Epidermal melanocyte (primary cell): ENCODE results near the gene PERCC1.
A peak's percentile ranks its signal among the peaks of the same experiment; 100 is the strongest.

ENCODE experiments used
- DNase-seq: peaks from one replicate; pipeline ENCODE4 v3.0.0; 2011; ENCODE audit warnings: low spot score; ENCODE audit not compliant: insufficient read length

PERCC1 gene

DNA sequence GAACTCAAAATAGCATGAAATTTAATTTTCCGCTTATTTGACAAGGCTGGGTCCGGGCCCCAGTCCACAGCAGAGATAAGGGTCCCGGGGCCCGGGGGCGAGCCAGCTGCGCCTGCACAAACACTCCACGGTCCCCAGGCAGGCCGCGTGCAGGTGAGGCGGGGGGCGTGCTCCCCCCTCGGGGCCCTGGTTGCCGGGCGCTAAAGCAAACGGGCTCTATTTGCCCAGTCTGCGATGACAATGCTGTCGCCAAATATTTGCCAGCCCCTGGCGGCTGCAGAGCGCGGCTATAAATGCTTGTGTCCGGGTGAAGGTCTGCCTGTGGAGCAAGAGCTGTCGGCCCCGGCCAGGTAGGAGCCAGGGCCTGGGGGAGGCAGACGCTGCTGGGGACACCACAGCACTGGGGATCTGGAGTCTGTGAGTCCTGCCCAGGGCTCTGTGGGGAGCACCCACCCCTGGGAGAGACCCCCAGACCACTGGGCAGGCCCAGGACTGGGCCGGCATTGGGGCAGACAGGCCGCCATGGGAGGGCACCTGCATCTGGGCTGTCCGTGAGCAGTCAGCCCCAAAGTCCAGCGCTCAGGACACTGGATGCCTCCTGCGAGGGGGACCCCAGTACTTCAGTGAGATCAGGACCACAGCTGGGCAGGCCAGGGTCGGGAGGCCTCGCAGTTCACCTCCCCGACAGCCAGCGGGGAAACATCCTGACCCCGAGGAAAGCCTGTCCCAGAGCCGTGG is at the start of gene PERCC1:
PERCC1 (plus strand) TSS at position 320 of the 738 bp plus-strand sequence. CDS start 1,516 bp downstream, outside the sequence.
- DNase-seq: peak; percentile 82

DNA sequence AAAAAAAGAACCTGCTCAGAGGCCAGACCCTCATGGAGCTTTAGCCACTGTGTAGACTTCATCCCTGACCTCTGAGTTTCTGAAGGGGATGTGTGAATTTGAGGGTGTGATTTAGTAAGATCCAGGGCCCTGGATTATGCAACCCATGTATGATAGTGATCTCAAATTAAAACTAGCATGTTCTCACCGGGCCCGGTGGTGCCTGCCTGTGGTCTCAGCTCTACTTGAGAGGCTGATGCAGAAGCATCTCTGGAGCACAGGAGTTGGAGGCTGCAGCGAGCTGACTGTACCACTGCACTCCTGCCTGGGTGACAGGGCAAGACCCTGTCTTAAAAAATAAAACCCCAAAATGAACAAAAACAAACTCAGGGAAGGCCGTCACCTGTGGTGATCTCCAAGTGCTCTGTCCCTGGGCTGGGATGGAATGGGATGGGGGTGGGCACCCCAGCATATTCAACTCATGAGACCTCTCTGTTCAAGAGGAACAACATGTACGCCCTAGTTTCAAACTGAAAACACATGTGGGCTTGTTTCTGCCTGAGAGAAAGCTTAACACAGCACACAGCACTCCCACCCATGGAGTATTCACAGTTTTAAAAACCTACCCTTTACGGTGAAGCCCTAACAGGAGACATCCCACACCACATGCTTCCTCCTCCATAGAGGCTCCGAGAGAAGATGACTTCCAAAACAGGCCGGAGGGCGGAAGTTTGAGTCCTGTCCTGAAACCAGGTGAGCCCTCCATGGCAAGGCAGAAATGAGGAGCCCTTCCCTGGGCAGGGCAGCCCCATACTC is 49.1 kb upstream of the PERCC1 start:
- no peak for DNase-seq

DNA sequence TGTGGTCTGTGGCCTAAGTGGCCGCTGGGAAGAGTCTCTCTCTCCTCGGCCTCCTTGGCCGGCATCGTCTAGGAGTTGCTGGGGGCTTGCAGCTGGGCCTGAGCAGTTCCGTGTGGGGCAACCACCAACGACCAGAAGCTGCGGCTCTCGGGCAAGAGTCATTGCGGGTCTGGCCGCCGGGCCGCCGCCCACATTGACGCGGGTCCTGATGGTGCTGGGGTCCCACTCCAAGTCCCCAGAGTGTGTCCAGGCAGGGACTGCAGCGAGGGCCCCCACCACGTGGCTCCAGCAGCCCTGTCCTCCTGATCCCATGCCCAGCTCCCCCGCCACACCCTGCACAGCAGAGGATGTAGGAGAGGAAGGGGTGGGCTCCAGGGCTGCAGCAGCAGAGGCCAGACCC is 47.3 kb upstream of the PERCC1 start:
- DNase-seq: no peak

- no peak for DNase-seq
Observed at GRCh38 chr16:1385232-1385631, 45.6 kb upstream of the PERCC1 start.

GRCh38 chr16:1387331-1387730 is 43.5 kb upstream of the PERCC1 start:
- no peak for DNase-seq

- DNase-seq: no peak
Observed at GRCh38 chr16:1389762-1390161, 41.1 kb upstream of the PERCC1 start.

DNA sequence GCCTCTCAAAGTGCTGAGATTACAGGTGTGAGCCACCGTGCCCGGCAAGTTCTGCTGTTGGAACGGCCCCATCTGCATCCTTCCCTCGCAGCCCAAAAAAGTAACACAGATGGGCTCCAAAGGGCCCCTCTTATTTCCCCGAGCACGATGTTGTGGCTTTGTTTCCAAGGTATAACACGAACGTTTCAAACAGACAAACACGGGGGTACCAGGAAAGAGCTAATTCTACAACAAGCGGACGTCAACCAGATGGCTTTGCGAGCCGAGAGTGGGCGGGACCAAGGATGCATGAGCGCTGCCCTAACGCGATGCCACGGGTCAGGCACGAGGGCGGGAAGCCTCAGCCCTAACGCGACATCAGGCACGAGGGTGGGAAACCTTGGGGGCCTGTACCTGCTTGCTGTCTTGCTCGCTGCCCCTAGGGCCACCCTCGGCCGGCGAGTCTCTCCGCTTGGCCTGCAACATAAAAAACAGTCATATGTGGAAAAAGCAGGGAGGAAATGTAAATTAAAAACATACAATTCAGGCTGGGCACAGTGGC is 40.6 kb upstream of the PERCC1 start:
- DNase-seq: no peak

DNA sequence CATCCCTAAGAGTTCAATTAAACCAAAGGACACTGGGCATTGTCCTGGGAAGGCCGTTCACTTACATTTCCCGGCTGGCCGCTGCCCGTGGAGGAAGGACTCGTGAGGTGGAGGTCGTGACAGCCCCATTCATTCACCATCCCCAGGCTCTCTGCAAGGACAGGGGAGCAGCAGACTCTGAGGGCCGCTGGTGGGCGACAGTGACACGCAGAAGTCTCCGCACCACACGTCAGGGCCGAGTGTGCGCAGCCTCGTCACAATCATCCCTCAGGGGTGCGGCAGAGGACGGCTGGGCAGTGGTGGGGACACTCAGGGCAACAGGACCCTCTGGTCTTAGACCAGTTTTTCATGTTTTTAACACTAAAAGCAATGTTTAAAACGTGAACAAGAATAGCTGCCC is 38.1 kb upstream of the PERCC1 start:
- DNase-seq: no peak

DNA sequence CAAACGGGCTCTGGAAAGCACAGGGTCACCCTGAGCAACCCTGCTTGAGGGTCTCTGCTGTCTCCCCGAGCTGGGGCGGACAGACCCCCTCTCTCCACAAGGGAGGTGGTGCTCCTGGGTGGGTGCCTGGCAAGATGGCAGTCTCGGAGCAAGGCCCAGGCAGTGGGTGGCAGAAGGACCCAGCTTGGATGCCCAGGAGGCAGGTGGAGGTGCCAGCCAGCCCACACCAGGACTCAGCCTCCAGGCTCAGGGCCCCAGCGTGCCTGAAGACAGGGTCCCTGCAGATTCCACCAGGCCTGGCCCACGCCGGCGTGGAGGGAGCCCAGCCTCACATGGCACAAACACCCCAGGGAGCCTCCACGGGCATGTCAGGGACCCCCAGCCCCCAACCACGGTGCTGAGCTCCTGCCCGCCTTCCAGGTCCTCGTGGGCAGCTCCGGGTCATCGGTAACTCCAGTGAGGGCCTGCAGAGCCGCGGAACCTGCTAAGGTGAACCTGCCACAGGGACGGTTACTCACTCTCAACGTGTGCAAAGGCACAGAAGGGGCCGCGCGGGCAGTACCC is 37.2 kb upstream of the PERCC1 start:
- no peak for DNase-seq

DNA sequence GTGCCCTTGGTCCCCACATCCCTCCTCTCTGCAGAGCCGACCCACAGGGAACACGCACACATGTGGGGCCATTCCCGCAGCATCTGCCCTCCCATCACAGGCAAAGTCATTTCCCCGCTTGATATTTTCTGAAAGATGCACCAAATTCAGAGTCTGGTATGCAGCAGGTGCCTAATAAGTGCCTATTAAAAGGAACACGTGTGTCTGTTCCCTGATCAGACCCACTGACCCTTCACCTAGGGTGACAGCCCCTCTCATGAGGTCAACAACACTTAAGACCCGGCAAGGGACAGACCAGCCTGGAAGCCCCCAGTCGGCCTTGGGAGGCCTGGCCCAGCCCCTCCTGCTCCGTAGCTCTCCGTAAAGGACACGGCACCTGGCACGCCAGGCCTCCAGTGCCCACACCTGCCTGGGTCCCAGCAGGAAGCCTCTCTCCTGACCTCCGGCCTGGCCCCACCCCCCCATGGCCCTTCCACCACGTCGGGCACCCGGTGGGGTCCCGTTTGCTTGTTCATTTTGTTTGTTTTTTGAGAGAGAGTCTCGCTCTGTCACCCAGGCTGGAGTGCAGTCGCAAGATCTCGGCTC is 36.4 kb upstream of the PERCC1 start:
- DNase-seq: no peak

DNA sequence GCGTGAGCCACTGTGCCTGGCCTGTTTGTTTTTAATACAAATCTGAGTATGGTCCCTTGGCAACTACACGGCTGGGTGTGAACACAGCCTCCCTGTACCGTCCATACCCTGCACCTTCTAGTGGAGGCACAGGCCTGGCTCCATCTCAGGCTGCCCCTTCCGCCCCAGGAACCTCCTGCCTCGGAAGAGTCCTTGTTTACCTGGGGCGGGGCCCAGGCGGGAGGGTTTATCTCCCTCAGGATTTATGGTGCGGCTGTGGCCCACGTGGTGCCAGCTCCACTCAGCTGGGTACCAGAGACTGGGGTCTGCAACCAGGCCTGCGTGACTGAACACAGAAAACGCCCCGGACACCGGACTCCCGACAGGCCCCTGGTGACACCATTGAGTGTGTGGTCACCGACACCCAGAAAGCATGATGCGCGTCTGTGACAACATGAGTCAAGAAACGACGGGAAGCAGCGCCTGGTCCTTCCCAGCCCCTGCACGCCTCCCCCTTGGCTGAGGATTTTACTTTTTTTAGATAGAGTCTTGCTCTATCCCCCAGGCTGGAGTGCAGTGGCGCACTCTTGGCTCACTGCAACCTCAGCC is 35.3 kb upstream of the PERCC1 start:
- DNase-seq: no peak

- no peak for DNase-seq
Observed at GRCh38 chr16:1397779-1398178, 33.1 kb upstream of the PERCC1 start.

GRCh38 chr16:1398351-1398750 is 32.5 kb upstream of the PERCC1 start:
- DNase-seq: no peak

- no peak for DNase-seq
Observed at GRCh38 chr16:1398826-1399581, 31.9 kb upstream of the PERCC1 start.

DNA sequence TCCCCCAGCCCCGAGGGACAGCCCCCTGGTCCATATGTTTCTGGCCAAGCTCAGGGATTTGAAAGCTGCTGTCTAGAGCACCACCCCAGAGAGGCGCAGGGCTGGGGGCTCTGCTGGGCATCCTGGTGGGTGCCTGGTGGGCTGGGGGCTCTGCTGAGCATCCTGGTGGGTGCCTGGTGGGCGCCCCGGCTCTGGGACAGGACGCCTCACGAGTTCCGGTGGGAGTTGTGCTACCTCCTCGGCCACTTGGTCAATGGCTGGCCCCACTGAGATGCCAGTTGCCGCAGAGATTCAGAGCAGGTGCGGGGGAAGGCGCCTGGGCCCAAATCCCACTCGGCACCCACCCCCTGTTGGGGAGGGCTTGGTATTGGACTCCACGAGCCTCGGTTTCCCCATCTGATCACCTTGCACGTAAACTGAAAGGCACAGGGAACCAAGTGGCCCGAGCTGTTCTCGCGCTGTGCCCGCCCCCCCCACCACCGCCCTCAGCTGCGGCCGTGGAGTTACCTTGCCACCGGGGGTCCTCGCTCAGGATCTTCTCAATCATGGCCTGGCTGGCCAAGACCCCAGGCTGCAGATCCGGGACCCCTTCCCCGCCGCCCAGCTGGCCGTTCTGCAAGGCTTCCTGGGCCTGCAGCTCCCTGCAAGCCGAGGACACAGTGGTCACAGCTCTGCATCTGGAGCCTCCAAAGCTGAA is 29.7 kb upstream of the PERCC1 start:
- no peak for DNase-seq

GRCh38 chr16:1401758-1402154 is 29.1 kb upstream of the PERCC1 start:
- no peak for DNase-seq

DNA sequence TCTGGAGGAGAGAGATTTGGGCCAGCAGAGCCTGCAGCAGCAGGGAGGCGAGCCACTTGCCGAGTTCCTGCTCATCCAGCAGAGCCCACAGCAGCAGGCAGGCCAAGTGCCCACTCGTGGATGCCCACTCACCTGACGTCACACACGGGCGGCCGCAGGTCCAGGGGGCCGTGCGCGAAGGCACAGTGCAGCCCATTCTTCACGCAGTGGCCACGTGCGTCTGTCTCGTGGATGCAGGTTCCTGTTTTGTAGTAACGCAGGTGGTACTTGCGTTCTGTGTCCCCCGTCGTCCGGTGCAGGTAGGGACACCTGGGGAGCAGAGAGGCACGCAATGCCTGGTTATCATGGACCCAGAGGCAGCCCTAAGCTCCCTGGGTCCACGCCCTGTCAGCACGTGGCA is 27.8 kb upstream of the PERCC1 start:
- no peak for DNase-seq

DNA sequence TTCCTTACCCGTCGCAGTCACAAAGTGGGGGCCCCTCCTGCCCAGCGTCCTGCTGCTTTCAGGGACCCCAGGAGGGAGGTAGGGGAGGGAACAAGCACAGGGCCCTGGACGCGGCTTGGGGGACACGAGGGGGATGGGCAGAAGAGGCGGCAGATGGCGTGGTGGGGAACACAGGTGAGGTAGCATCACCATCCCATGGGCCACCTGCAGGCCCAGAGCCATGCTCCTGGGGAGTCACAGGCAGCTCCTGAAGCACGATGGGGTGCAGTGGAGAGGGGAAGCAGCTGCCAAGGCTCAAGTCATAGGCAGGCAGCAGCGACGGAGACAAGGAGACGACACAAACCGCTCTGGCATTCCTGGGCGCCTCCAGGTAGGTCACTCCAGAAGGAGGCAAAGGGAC is 27.1 kb upstream of the PERCC1 start:
- DNase-seq: no peak

DNA sequence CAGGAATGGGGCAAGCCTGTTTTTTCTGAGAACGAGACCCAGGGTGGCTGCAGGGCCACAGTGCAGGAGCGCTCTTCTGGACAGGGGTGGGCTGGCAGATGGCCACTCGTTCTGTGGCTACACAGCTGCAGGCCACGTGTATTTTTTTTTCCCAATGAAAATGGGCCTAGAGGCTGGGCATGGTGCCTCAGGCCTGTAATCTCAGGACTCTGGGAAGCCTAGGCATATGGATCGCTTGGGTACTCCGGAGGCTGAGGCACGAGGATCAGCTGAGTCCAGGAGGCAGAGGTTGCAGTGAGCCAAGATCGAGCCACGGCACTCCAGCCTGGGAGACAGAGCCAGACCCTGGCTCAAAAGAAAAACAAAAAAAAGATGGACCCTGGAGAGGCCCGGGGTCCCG is 23.1 kb upstream of the PERCC1 start:
- DNase-seq: no peak

DNA sequence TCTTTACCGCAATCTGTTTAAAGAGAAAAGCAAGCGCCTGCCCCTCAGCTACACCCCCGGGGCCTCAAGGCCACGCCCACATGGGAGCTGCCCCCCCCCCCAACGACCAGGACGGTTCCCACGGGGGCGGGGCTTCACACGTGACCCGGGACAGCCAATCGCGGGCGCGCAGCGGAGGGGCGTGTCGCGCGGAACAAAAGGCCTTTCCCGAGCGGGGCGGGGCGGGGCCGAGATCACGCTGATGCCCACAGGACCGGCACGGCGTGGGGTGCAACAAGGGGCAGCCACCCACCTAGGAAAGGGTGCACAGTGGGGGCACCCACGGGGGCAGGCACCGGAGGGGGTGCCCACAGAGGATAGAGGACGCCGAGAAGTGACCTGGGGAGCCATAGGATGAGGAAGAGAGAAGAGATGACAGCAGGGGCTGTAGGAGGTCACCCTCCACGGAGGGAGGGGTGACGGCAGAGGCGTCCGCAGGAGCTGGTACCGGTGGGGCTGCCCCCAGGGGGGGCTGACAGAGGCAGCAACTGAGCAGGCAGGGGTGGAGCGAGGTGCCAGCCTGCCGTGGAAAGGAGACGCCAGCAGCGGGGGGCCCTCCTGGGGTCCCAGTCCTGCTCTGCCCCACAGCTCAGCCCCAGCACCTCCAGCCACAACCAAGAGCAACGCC is 22.6 kb upstream of the PERCC1 start:
- peak; percentile 96 for DNase-seq
